PC-3 (cell line): ENCODE results near the gene COG5. TPM values are rescaled to one million over a fixed set of nuclear protein-coding genes. Genes with fewer than 3 reads are reported as not detected.

Experiments used
- ATAC-seq: fragments of 200-7000 bp; cut with Tn5 transposase; 2 replicates; pipeline ENCODE4 v1.9.1; 2020; ENCODE audit warnings: mild to moderate bottlenecking, moderate library complexity
- BruUV-seq: library from RNA; stranded (reverse); fragments of 400-500 nt; replicated peaks from 2 replicates; lab custom pipeline; 2021; lab: Mats Ljungman, UMichigan
- CTCF ChIA-PET: fragments of 300-600 bp; sonication (Branson Sonifier 250); formaldehyde crosslinking; loops from one replicate; lab custom pipeline; 2022; ENCODE audit warnings: antibody characterized with exemption; lab: Charles Lee
- POLR2A ChIA-PET: fragments of 300-600 bp; sonication (Branson Sonifier 250); formaldehyde crosslinking; loops from one replicate; lab custom pipeline; 2022; ENCODE audit warnings: antibody characterized with exemption; ENCODE audit not compliant: unreplicated experiment; lab: Charles Lee
- DNase-seq: peaks from one replicate; pipeline ENCODE4 v3.0.0-alpha.2; 2015
- H2AFZ ChIP-seq: fragments of 300-600 bp; sonication (generic); 2 replicates; pipeline ENCODE4 v1.6.0; 2016; ENCODE audit warnings: antibody characterized with exemption, low read length
- H3F3A ChIP-seq: fragments of 300-600 bp; sonication (generic); one replicate; pipeline ENCODE4 v1.6.0; 2017; ENCODE audit warnings: antibody characterized with exemption, low read length, control low read depth, mild to moderate bottlenecking; ENCODE audit not compliant: unreplicated experiment
- H3K27ac ChIP-seq: fragments of 300-600 bp; sonication (generic); 2 replicates; pipeline ENCODE4 v1.5.1; 2016; ENCODE audit warnings: mild to moderate bottlenecking, low read length
- H3K27me3 ChIP-seq: fragments of 300-600 bp; sonication (generic); 2 replicates; pipeline ENCODE4 v1.6.1; 2016; ENCODE audit warnings: low read length, mixed read lengths
- H3K36me3 ChIP-seq: fragments of 300-600 bp; sonication (generic); 2 replicates; pipeline ENCODE4 v1.6.1; 2016; ENCODE audit warnings: low read depth, mixed run types, low read length, mixed read lengths
- H3K4me1 ChIP-seq: fragments of 300-600 bp; sonication (generic); 2 replicates; pipeline ENCODE4 v1.5.1; 2016; ENCODE audit warnings: low read length; ENCODE audit not compliant: insufficient read depth
- H3K4me2 ChIP-seq: fragments of 300-600 bp; sonication (generic); 2 replicates; pipeline ENCODE4 v1.6.0; 2016; ENCODE audit warnings: low read length
- H3K4me3 ChIP-seq: fragments of 300-600 bp; sonication (generic); 2 replicates; pipeline ENCODE4 v1.5.1; 2016; ENCODE audit warnings: mild to moderate bottlenecking, low read length, mixed read lengths
- H3K79me2 ChIP-seq: fragments of 300-600 bp; sonication (generic); 2 replicates; pipeline ENCODE4 v1.6.1; 2017; ENCODE audit warnings: low read length, mixed read lengths
- H3K9ac ChIP-seq: fragments of 300-600 bp; sonication (generic); 2 replicates; pipeline ENCODE4 v1.6.0; 2016; ENCODE audit warnings: mild to moderate bottlenecking, low read length
- H3K9me2 ChIP-seq: fragments of 300-600 bp; sonication (generic); replicated peaks from 2 replicates; pipeline ENCODE4 v1.6.1; 2016; ENCODE audit warnings: mixed run types, low read length, mixed read lengths
- H3K9me3 ChIP-seq: fragments of 300-600 bp; sonication (generic); 2 replicates; pipeline ENCODE4 v1.6.1; 2016; ENCODE audit warnings: low read length, mixed read lengths
- H4K20me1 ChIP-seq: fragments of 300-600 bp; sonication (generic); 2 replicates; pipeline ENCODE4 v1.6.1; 2016; ENCODE audit warnings: low read length, mixed read lengths
- CTCF ChIP-seq: fragments of 300-600 bp; sonication (generic); conservative IDR thresholded peaks from 2 replicates; pipeline ENCODE4 v1.5.1; 2017; ENCODE audit warnings: antibody characterized with exemption, low read depth, mild to moderate bottlenecking, low read length
- EZH2 ChIP-seq: fragments of 300-600 bp; sonication (generic); IDR thresholded peaks from one replicate; pipeline ENCODE4 v1.6.1; 2017; ENCODE audit warnings: antibody characterized with exemption, mild to moderate bottlenecking, low read length; ENCODE audit not compliant: unreplicated experiment
- EZH2phosphoT487 ChIP-seq: fragments of 300-600 bp; sonication (generic); IDR thresholded peaks from 2 replicates; pipeline ENCODE4 v1.6.1; 2018; ENCODE audit warnings: mild to moderate bottlenecking, antibody characterized with exemption, low read length, borderline replicate concordance
- intact Hi-C: fragments of 100-400 bp; cut with micrococcal nuclease; formaldehyde crosslinking; loops from 2 replicates; pipeline ENCODE4 v1.9.0; 2023
- total RNA-seq: library from RNA; depleted of rRNA; stranded (reverse); fragments of >200 nt; gene quantifications from 2 replicates; pipeline ENCODE4 v1.2.3, GENCODE V29; 2014

The COG5 gene
- total RNA-seq, 1 experiment from 2014 or later = 51.7 TPM

GRCh38 chr7:107313355-107313754, 250.4 kb downstream of the COG5 start:
- Histone ChIP-seq H3K4me3 (no peak overlapping the region), H3K79me2 (no peaks in the 10 kb centered on the region), H3K9me3 (no peaks in the 10 kb centered on the region), H4K20me1 (no peaks in the 10 kb centered on the region), H3K27me3 (no peaks in the 10 kb centered on the region), H3K4me1 (peaks cover 2% of the 10 kb centered on the region), H3K9me2 (no peaks in the 10 kb centered on the region), H3K4me2 (no peak overlapping the region), H3K36me3 (no peaks in the 10 kb centered on the region), H3K9ac (no peak overlapping the region), H2AFZ (no peak overlapping the region), H3K27ac (no peak overlapping the region), H3F3A (no peaks in the 10 kb centered on the region)
- TF ChIP-seq CTCF = no peak
- TF ChIP-seq EZH2 = no peak
- TF ChIP-seq EZH2phosphoT487 = no peak
- POLR2A ChIA-PET = no interaction called here
- no TSS peak for BruUV-seq
- CTCF ChIA-PET = no interaction called here
- ATAC-seq = no peak
- intact Hi-C loops = loop anchor here (5.0 kb wide), 1 partner anchor 111 kb away; no protein-coding TSS in a partner anchor
- DNase-seq = no peak

GRCh38 chr7:107312418-107312817, 251.3 kb downstream of the COG5 start:
- no peak overlapping the region for H3K4me3 ChIP-seq
- H3K79me2 ChIP-seq = no peaks in the 10 kb centered on the region
- no peaks in the 10 kb centered on the region for H4K20me1 ChIP-seq
- intact Hi-C loops = loop anchor here (5.0 kb wide), 1 partner anchor 110 kb away; no protein-coding TSS in a partner anchor
- POLR2A ChIA-PET = no interaction called here
- H3K9me3 ChIP-seq = no peaks in the 10 kb centered on the region
- no peaks in the 10 kb centered on the region for H3K4me1 ChIP-seq
- no TSS peak for BruUV-seq
- H3K27ac ChIP-seq = no peak overlapping the region
- H3F3A ChIP-seq = no peaks in the 10 kb centered on the region
- ATAC-seq (no peak), DNase-seq (peak; percentile 5)
- CTCF ChIA-PET = no interaction called here
- no peak for TF ChIP-seq EZH2phosphoT487
- no peak for TF ChIP-seq CTCF
- TF ChIP-seq EZH2 = no peak
- no peaks in the 10 kb centered on the region for H3K36me3 ChIP-seq
- no peak overlapping the region for H3K4me2 ChIP-seq
- no peaks in the 10 kb centered on the region for H3K9me2 ChIP-seq
- no peak overlapping the region for H3K9ac ChIP-seq
- H2AFZ ChIP-seq = no peak overlapping the region
- no peaks in the 10 kb centered on the region for H3K27me3 ChIP-seq

GRCh38 chr7:107309296-107309695, 254.4 kb downstream of the COG5 start:
- TF ChIP-seq EZH2phosphoT487 = no peak
- no peak for TF ChIP-seq CTCF
- no peak for TF ChIP-seq EZH2
- H3K4me3 ChIP-seq = no peak overlapping the region
- no peak overlapping the region for H3K27ac ChIP-seq
- DNase-seq (no peak), ATAC-seq (no peak)
- H3K27me3 ChIP-seq = no peaks in the 10 kb centered on the region
- no peaks in the 10 kb centered on the region for H3K9me2 ChIP-seq
- H3K79me2 ChIP-seq = no peaks in the 10 kb centered on the region
- H3F3A ChIP-seq = no peaks in the 10 kb centered on the region
- POLR2A ChIA-PET = no interaction called here
- H3K9me3 ChIP-seq = no peaks in the 10 kb centered on the region
- H3K36me3 ChIP-seq = no peaks in the 10 kb centered on the region
- H2AFZ ChIP-seq = no peak overlapping the region
- no peak overlapping the region for H3K9ac ChIP-seq
- no peaks in the 10 kb centered on the region for H3K4me1 ChIP-seq
- H3K4me2 ChIP-seq = no peak overlapping the region
- H4K20me1 ChIP-seq = no peaks in the 10 kb centered on the region
- no TSS peak for BruUV-seq
- CTCF ChIA-PET = interaction anchor here (0.7 kb wide), 1 partner anchor 434 kb away, joined by 3 read pairs; no protein-coding TSS in a partner anchor
- intact Hi-C loops = no loop called here
